H1 (cell line): ENCODE results near the gene SLC25A6. TPM values are rescaled to one million over a fixed set of nuclear protein-coding genes. Genes with fewer than 3 reads are reported as not detected.

ENCODE experiments used
- BRCA1 ChIP-seq: IDR thresholded peaks from 2 replicates; pipeline ENCODE4 v1.6.1; 2012; ENCODE audit warnings: low read depth, low read length, improper control_type of control experiment
- CHD2 ChIP-seq: IDR thresholded peaks from 2 replicates; pipeline ENCODE4 v1.6.1; 2012; ENCODE audit warnings: low read length, improper control_type of control experiment
- CREB1 ChIP-seq: IDR thresholded peaks from 2 replicates; pipeline ENCODE4 v1.6.1; 2012; ENCODE audit warnings: inconsistent platforms
- GABPA ChIP-seq: IDR thresholded peaks from 2 replicates; pipeline ENCODE4 v1.6.1; 2011; ENCODE audit warnings: mild to moderate bottlenecking, low read length, moderate library complexity, borderline replicate concordance; ENCODE audit not compliant: insufficient read depth
- JUN ChIP-seq: IDR thresholded peaks from 2 replicates; pipeline ENCODE4 v1.6.1; 2011; ENCODE audit warnings: low read depth, mild to moderate bottlenecking, improper control_type of control experiment, low read length
- JUND ChIP-seq: IDR thresholded peaks from 2 replicates; pipeline ENCODE4 v1.6.1; 2011; ENCODE audit warnings: mild to moderate bottlenecking, improper control_type of control experiment, low read length
- NRF1 ChIP-seq: IDR thresholded peaks from 2 replicates; pipeline ENCODE4 v1.6.1; 2011; ENCODE audit warnings: mild to moderate bottlenecking, low read depth, low read length, improper control_type of control experiment
- POLR2A ChIP-seq, 2 experiments: IDR thresholded peaks; 1 replicate in 1 of 2; 2 replicates in 1 of 2; pipeline ENCODE4 v1.6.1; 2011; ENCODE audit warnings: low read depth in 2 of 2, low read length in 2 of 2, mild to moderate bottlenecking in 2 of 2; ENCODE audit errors: control extremely low read depth in 1 of 2
- RAD21 ChIP-seq, 2 experiments: IDR thresholded peaks in 1 of 2; conservative IDR thresholded peaks in 1 of 2; 2 replicates each; pipeline ENCODE4 v1.6.1; 2011; ENCODE audit warnings: low read depth in 2 of 2, low read length in 2 of 2, improper control_type of control experiment in 1 of 2, inconsistent platforms in 1 of 2, mild to moderate bottlenecking in 1 of 2, moderate library complexity in 1 of 2
- RFX5 ChIP-seq: IDR thresholded peaks from 2 replicates; pipeline ENCODE4 v1.6.1; 2011; ENCODE audit warnings: low read depth, low read length, improper control_type of control experiment, borderline replicate concordance
- USF2 ChIP-seq: IDR thresholded peaks from 2 replicates; pipeline ENCODE4 v1.6.1; 2011; ENCODE audit warnings: low read length, improper control_type of control experiment
- polyA plus RNA-seq, 7 experiments: library from polyadenylated mRNA; depleted of rRNA in 3 of 7; stranded (reverse) in 5 of 7; unstranded in 2 of 7; fragments of >200 nt in 5 of 7; fragments of 200-250 nt in 2 of 7; gene quantifications; 1 replicate in 5 of 7; 2 replicates in 1 of 7; 4 replicates in 1 of 7; pipeline versions ENCODE4 v1.2.1 to v1.2.3, GENCODE V29; 2011 to 2013; ENCODE audit warnings: missing spikeins in 2 of 7, mixed read lengths in 2 of 7
- total RNA-seq: library from RNA; stranded (reverse); fragmentation: NEBNext Ultra II Directional; extraction: Animal tissue kit (Norgen Biotek cat#: 25700); gene quantifications from 2 replicates; pipeline ENCODE4 v1.2.1, GENCODE V29; 2021

SLC25A6 gene
- total and polyA plus RNA-seq, 2 of the 8 experiments (the other 6 are each of a cell fraction or from before 2014, with no cell fraction given): 487 to 1,220 TPM

- TF ChIP-seq RAD21 (IDR thresholded peaks at IDR 0.05 in 1 of 2, conservative IDR thresholded peaks at IDR 0.05 in 1 of 2; ENCODE audit: low read depth in 2 of 2, low read length in 2 of 2): peak in 1 of 2 experiments; percentile 23; a peak in 1 of 4 replicates
- peak; percentile 96 for TF ChIP-seq USF2
- TF ChIP-seq JUND: peak; percentile 15; the same call in 1 of the 2 replicates
- no peak for TF ChIP-seq RFX5
- peak; percentile 74 for TF ChIP-seq GABPA
- TF ChIP-seq POLR2A (IDR thresholded peaks at IDR 0.05; ENCODE audit: control extremely low read depth in 1 of 2, low read depth in 2 of 2, low read length in 2 of 2): peak in 1 of 2 experiments; percentile 94; a peak in 2 of 3 replicates
- no peak for TF ChIP-seq JUN
- TF ChIP-seq NRF1: peak; percentile 15; the same call in 1 of the 2 replicates
- TF ChIP-seq CREB1: peak; percentile 55
- no peak for TF ChIP-seq CHD2
- TF ChIP-seq BRCA1: no peak
Observed at GRCh38 chrX:1391707-1392375, at the start of gene SLC25A6 (continued).
